ENCODE results near the gene DIP2A. TPM values are rescaled to one million over a fixed set of nuclear protein-coding genes. Genes with fewer than 3 reads are reported as not detected.

The DIP2A gene
- total RNA-seq, 1 donor from 2014 or later, result 20.9 TPM

DNA sequence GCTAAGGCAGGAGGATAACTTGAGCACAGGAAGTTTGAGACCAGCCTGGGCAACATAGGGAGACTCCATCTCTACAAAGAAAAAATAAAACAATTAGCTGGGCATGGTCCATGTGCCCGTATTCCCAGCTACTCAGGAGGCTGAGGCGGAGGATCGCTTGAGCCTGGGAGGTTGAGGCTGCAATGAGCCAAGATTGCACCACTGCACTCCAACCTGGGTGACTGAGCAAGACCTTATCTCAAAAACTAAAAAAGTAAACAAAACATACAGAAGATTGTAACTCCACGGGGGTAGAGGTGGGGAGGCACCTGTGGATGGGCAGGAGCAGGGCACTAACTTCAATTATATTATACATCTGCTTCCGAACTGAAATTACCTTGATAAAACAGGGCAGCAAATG, 141.6 kb downstream of the DIP2A start:
- no peak overlapping the region for H3K4me3 ChIP-seq (ENCODE audit: low read depth, low read length)
- TF ChIP-seq, protein P1, sequence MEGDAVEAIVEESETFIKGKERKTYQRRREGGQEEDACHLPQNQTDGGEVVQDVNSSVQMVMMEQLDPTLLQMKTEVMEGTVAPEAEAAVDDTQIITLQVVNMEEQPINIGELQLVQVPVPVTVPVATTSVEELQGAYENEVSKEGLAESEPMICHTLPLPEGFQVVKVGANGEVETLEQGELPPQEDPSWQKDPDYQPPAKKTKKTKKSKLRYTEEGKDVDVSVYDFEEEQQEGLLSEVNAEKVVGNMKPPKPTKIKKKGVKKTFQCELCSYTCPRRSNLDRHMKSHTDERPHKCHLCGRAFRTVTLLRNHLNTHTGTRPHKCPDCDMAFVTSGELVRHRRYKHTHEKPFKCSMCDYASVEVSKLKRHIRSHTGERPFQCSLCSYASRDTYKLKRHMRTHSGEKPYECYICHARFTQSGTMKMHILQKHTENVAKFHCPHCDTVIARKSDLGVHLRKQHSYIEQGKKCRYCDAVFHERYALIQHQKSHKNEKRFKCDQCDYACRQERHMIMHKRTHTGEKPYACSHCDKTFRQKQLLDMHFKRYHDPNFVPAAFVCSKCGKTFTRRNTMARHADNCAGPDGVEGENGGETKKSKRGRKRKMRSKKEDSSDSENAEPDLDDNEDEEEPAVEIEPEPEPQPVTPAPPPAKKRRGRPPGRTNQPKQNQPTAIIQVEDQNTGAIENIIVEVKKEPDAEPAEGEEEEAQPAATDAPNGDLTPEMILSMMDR (conservative IDR thresholded peaks at IDR 0.05; ENCODE audit: low read depth, low read length), result no peak
- no peak for DNase-seq (ENCODE audit: low read depth)

DNA sequence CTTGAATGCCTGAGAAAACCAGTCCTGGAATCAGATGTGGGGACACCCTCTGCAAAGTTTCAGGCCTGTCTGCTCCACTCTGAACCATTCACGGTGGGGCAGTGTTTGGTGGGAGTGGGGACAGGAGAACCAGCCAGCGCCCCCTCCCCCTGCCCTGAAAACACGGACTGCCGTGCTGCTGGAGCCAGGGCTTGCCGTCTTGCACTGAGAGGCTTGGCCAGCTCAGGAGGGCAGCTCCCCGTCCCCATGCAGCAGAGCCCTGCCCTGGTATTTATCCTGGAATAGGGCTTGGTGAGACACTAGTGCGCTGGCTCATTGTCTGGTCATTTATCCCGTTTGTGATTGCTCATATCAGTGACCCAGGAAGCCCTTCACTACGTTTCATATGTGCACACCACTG, 142.3 kb downstream of the DIP2A start:
- DNase-seq (ENCODE audit: low read depth), result no peak
- H3K4me3 ChIP-seq (ENCODE audit: low read depth, low read length), result no peak overlapping the region
- TF ChIP-seq, protein P1 (conservative IDR thresholded peaks at IDR 0.05; ENCODE audit: low read depth, low read length), result no peak

DNA sequence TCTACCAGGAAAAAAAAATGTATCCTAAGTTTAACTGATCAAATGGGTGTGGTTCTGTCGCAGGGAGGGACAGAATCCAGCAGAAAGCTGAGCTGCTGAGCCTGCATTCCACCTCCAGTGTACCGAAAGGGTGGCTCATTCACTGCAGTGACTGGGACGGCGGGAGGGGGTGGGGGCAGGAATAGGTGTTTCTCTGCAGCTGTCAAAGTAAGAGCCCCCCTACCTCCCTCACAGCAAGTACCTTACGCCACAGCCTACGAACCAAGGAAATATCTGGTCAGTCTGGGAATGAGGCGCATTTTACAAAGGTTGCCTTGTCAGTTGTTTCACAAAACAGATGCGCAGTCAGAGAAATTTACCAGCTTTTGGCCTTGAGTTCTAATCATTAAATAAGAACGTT, 144.5 kb downstream of the DIP2A start:
- no peak for DNase-seq (ENCODE audit: low read depth)
- H3K4me3 ChIP-seq (ENCODE audit: low read depth, low read length), result no peak overlapping the region
- TF ChIP-seq, protein P1 (conservative IDR thresholded peaks at IDR 0.05; ENCODE audit: low read depth, low read length), result no peak

DNA sequence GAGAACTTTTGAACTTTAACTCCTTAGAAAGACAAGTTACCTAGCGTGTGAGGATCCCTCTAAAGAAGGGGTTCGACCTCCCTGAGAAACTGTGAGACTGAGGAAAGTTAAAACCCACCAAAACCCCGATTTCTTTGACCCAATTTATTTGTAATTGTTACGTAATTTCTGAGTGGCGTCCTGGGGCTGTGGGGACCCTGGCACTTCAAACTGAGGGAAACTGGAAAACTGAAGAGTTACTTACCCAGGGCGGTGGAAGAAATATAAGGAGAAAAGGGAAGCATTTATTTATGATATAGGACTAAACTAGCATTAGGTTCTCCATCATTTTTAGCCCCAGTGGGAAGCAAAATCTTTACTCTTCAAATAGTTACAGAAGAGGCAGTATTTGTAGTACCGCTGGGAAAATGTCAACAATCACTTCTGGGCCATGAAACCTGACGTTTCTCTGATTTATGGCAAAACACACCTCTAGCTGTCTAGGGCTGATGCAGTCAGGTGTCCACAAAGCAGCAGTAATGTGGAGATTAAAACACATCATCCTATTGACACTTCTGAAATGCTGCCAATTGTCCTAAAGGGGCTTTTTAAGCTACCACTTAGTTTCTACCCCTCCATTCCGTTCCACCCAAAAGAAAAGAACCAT, 145.8 kb downstream of the DIP2A start:
- TF ChIP-seq, protein P1 (conservative IDR thresholded peaks at IDR 0.05; ENCODE audit: low read depth, low read length), result no peak
- no peak overlapping the region for H3K4me3 ChIP-seq (ENCODE audit: low read depth, low read length)
- DNase-seq (ENCODE audit: low read depth), result no peak

DNA sequence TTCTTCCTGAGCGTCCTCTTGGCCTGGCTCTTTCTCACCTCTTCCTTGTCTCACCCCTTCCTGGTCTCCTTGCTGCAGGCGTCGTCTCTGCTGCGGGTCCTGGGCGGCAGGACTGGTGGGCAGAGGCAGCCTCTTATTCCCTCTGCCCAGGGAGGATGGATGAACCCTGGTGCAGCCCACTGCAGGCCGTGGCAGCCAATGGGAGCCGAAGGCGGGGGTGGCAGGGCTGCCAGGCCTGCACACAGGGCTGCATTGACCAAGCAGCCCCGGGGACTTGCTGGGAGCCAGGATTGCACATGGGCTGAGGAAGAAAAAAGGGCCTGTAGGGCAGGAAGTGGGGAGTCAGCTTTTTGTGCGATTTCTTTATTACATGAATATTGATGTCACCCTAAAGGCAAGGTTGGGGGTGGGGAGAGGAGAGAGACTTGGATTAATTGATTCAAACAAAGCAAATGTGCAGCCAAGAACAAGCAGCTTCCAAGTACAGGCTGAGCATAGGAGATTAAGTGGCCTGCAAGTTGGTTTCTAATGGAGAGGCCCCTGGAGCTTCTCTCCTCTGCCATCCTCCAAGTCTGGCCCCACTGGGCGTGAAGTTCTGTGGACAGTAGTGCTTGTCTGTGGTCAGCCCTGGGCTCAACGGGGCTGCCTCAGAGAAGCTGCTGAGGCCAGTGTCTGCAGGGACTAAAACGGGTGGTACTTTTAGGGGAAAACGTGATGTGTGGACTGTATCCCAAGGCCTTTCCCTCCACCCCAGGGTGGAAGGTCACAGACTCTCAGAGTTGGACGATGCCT, 146.5 kb downstream of the DIP2A start, which contains the start of gene S100B:
Gene S100B (minus strand): TSS at position 108 of the 792 bp plus-strand sequence. CDS start 2,667 bp downstream, outside the sequence.
- TF ChIP-seq, protein P1 (conservative IDR thresholded peaks at IDR 0.05; ENCODE audit: low read depth, low read length), result no peak
- no peak within 1 kb of the TSS for H3K4me3 ChIP-seq (ENCODE audit: low read depth, low read length)
- no peak for DNase-seq (ENCODE audit: low read depth)

DNA sequence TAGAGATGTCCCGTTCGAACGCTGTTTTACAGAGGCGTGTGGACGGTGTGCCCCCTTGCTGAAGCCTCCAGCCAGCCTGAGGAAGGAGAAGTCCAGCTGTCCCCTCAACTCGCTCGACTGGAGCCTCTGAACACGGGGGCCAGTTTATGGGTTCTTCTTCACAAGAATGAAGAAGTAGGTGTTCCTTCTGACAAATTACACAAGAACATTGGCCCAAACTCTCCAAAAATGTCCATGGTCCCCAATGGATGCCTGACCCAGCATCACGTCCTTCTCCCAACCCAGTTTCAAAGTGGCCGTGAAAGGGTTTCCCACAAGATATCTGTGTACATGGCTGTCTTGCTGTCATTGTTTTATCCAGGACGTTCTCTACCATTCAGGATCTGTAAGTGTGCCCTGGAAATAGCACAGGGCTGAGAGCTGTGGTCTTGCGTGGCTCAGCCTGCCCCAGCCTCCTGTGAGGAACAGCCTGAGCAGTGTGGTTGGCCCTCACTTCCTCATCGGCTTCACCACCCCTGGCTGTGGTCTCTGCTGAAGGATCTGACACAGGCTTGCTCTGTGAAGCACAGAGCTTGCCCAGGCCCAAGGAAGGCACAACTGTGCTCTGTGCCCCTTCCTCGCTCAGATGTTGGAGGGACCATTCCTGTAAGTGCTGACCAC, 147.2 kb downstream of the DIP2A start:
- TF ChIP-seq, protein P1 (conservative IDR thresholded peaks at IDR 0.05; ENCODE audit: low read depth, low read length), result no peak
- no peak overlapping the region for H3K4me3 ChIP-seq (ENCODE audit: low read depth, low read length)

More for the DNA sequence above, 147.2 kb downstream of the DIP2A start:
- DNase-seq (ENCODE audit: low read depth), result no peak
